MG63 (cell line): ENCODE measurements around the gene ADAMTS2. TPM values are rescaled to one million over a fixed set of nuclear protein-coding genes. Genes with fewer than 3 reads are reported as not detected.

Source experiments
- DNase-seq: peaks from one replicate; pipeline ENCODE4 v3.0.0-alpha.2; 2020
- H3K27me3 ChIP-seq: fragments of 250-450 bp; sonication (Bioruptor Pico); 2 replicates; pipeline ENCODE4 v1.5.1; 2020; ENCODE audit warnings: mild to moderate bottlenecking, moderate library complexity
- H3K36me3 ChIP-seq: fragments of 250-450 bp; sonication (Bioruptor Pico); 2 replicates; pipeline ENCODE4 v1.5.1; 2020; ENCODE audit warnings: mild to moderate bottlenecking, moderate library complexity
- H3K4me3 ChIP-seq: fragments of 250-450 bp; sonication (Bioruptor Pico); 2 replicates; pipeline ENCODE4 v1.5.1; 2020; ENCODE audit warnings: mild to moderate bottlenecking, moderate library complexity
- H3K9me3 ChIP-seq: fragments of 250-450 bp; sonication (Bioruptor Pico); 2 replicates; pipeline ENCODE4 v1.5.1; 2020; ENCODE audit warnings: mild to moderate bottlenecking, moderate library complexity
- total RNA-seq: library from RNA; depleted of rRNA; stranded (reverse); fragments of >200 nt; shearing (Covaris generic); gene quantifications from 2 replicates; pipeline ENCODE4 v1.2.3, GENCODE V29; 2014; ENCODE audit warnings: low replicate concordance

The ADAMTS2 gene
- total RNA-seq, 1 experiment from 2014 or later, result 141 TPM

DNA sequence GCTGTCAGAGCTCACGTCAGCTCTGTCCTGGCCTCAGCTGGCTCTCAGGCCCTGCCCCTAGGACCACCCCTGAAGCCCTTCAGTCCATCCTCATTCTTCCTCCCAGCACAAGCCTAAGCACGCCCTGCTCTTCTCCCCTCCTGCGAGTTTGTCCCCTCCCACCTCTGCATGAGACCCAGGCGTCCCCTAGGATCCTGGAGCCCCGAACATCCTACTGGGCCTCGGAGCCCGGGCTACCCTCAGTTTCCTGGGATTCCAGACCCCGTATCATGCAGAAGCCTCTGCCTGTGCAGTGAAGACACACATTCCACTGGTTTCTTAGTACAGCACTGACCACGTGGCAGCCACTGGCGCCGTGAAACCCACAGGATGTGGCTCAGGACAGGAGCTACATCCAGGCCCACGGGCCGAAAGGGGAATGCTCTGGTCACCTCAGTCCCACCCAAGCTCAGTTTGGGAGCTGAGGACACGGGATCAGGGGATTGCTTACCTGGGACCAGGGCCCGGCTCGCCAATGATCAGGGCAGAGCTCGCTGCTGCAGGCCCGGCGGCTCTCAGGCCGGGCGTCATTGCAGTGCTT, 220.9 kb downstream of the ADAMTS2 start:
- H3K27me3 ChIP-seq, result no peaks in the 10 kb centered on the region
- DNase-seq, result no peak
- peaks cover 95% of the 10 kb centered on the region for H3K36me3 ChIP-seq
- H3K4me3 ChIP-seq, result no peak overlapping the region
- no peaks in the 10 kb centered on the region for H3K9me3 ChIP-seq

DNA sequence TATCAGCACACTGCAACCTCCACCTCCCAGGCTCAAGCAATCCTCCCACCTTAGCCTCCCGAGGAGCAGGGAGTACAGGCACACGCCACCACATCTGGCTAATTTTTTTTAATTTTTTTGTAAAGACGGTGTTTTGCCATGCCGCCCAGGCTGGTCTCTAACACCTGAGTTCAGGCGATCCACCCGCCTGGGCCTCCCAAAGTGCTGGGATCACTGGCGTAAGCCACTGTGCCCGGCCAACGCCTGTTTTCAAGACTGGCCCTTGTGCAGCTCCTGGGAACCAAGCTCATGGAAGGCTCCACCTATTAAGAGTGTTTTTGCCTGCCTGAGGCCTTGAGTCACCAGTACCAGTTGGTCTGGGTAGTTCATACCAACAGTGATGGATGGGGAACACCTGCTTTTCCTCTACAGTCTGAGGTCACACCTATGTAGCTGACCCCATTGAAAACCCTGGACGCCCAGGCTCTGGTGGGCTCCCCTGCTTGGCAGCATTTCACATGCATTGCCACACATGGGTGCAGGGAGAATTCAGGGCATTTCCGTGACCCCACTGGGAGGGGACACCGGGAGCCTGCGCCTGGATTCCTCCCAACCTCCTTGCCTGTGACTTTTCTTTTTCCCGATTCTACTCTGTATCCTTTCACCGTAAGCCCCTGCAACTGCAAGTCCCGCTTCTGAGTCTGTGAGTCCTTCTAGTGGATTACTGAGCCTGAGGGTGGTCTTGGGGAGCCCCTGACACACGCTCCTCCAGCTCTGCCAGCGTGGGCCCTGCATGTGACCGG, 221.6 kb downstream of the ADAMTS2 start:
- peaks cover 95% of the 10 kb centered on the region for H3K36me3 ChIP-seq
- no peak overlapping the region for H3K4me3 ChIP-seq
- H3K9me3 ChIP-seq, result no peaks in the 10 kb centered on the region
- DNase-seq, result no peak
- no peaks in the 10 kb centered on the region for H3K27me3 ChIP-seq

DNA sequence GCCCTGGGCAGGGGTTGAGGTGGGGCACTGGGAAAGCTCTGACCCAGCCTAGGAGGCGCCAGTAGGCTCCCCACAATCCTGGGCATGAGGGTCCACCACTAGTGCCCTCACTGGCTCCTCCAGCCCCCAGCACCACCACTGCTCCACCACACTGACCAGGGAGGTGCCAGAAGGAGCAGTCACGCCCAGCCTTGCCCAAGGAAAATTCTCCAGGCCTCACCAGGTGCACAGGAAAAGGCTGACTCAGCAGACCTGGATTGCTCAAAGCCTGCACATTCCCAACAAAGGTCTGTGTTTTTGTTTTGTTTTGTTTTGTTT, 222.2 kb downstream of the ADAMTS2 start:
- Histone ChIP-seq H3K9me3 (no peaks in the 10 kb centered on the region), H3K27me3 (no peaks in the 10 kb centered on the region), H3K4me3 (no peak overlapping the region), H3K36me3 (peaks cover 95% of the 10 kb centered on the region)
- no peak for DNase-seq

DNA sequence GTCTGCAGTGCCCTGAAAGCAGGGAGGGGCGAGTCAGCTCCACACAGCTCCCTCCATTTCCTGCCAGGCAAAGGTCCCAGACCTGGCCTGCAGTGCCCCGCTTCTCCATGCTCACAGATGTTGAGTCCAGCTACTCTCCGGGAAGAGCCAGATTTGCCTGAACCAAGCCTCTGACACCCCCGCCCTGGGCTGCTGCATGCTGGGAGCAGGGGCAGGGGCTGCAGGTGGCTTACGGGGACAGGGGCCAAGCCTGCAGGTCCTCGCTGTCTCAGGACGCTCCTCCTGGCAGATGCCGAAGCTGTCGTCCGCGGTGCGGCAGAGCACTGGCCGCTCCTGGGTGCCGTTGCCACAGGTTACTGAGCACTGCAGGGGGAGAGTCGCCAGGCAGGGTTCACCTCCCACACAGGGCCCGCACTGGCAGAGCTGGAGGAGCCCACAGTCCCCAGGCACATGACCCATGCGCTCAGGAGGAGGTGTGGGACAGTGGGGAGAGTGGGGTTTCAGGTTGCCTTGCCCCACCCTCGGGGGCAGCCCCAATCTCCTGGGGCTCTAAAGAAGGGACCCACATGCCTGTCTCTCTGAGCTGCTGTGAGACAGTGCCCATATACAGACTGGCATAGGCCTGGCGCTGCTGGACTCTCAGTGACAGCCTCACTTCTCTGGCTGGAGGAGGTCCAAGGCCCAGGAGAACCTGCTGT, 222.7 kb downstream of the ADAMTS2 start:
- peaks cover 94% of the 10 kb centered on the region for H3K36me3 ChIP-seq
- H3K4me3 ChIP-seq, result no peak overlapping the region
- DNase-seq, result no peak
- no peaks in the 10 kb centered on the region for H3K9me3 ChIP-seq
- no peaks in the 10 kb centered on the region for H3K27me3 ChIP-seq

DNA sequence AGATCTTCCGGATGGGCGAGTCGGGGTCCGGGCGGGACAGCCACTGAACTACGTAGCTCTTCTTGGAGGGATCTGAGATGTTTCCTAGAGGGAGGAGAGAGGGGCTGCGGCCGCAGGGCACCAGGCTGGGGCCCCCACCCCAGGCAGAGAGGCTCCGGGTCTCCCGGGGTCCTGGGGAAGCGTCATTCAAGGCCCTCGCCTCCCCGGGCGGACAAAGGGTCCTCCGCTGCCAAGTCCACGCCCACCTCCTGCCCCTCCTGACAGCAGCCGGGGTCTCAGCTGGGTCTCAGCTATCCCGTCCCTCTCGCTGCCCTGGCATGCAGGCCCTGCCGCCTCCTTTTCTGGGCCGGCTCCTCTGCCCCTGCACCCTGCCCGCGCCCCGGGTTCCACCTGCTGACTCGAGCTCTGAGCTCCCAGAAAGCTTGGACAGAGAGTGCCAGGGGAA, 223.6 kb downstream of the ADAMTS2 start:
- Histone ChIP-seq H3K4me3 (no peak overlapping the region), H3K9me3 (peaks cover under 1% of the 10 kb centered on the region; the same call in 1 of the 2 replicates), H3K36me3 (peaks cover 93% of the 10 kb centered on the region), H3K27me3 (no peaks in the 10 kb centered on the region)
- DNase-seq, result no peak

DNA sequence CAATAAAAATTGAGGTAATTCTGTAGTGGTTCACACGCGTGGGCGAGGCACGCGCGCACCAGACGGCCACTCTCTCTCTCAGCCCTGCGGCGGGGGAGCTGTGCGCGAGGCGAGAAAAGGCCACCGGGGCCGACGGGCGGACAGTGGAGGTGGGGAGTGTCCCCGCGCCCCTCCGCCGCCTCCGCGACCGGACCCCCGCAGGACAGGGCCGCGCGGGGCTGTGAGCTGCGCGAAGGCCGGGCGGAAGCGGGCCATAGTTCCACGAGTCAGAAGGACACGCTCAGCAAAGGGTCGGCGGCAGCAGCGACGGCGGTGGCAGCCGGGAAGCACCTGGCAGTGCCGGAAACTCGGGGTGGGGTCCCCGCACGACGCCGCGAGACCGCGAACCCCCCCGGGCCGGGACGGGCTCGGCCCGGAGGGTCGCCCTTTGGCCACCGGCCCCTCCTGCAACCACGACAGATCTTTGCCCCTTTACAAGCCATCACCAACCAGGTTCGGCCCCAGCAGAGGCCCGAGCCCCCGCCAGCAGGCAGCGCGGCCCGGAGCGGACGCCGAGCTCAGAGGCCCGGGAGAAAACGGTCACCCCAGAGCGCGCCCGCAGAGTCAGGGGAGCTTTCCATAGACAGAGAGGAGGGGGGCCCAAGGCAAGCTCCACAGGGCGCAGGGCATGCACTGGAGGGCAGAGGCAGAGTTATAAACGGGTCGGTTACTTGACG, 224.2 kb downstream of the ADAMTS2 start:
- DNase-seq, result no peak
- H3K36me3 ChIP-seq, result peaks cover 93% of the 10 kb centered on the region

DNA sequence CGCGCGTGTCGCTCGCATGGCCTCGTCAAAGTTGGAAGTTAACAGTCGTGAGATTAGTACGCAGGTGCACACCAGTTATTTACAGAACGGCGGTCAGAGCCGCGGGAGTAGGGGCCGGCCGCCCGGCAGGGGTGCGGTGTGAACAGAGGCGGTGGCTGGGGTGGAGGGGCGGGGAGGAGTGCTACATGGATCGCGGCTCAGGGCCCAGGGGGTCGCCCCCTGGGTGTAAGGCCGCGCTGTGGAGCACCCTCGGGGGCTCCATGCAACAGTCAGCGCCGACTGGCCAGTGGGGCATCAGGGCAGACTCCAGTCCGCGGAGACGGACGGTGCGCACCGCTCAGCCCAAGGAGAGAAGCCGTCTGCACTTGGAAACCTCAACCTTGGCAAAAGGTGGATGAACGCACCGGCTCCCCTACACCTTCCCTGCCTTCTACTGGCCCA, 224.8 kb downstream of the ADAMTS2 start:
- peaks cover 4% of the 10 kb centered on the region for H3K9me3 ChIP-seq
- no peaks in the 10 kb centered on the region for H3K27me3 ChIP-seq
- H3K4me3 ChIP-seq, result no peak overlapping the region
- no peak for DNase-seq
- peaks cover 93% of the 10 kb centered on the region for H3K36me3 ChIP-seq

More for the DNA sequence above, 224.2 kb downstream of the ADAMTS2 start:
- Histone ChIP-seq H3K27me3 (no peaks in the 10 kb centered on the region), H3K9me3 (peaks cover 2% of the 10 kb centered on the region; the same call in 1 of the 2 replicates), H3K4me3 (no peak overlapping the region)

DNA sequence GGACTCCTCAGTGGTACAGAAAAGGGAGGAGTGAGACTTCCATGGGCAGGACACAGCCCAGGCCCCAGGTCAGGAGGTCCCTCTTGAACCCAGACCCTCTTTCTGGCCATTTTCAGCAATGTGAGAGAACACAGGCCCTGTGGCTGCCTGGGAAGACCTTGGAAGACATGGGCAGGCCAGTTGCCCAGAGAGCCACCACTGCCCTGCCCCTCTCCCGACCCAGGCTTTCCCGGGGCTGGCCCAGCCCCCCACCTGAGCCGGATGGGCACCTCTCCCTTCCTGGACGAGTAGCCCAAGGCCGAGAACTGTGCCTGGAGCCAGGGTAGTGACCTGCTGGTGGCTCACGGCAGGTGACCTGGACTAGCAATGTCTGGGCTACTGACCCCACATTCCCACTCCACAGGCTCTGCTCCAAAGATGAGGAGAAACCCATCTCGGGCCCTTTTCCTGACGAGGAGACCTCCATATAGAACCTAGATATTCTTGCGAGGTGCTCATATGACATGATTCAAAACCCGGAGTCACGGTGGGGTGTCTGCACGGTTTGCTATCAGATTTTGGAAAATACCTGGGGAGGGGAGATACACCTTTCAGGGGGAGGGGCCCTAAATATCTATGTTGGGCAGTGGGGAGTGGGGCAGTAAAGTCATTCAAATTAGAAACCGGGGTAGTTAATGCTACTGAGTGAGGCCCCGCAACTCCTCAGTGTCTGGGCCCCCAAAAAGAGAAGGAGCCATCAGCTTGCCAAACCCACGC, 225.7 kb downstream of the ADAMTS2 start:
- Histone ChIP-seq H3K27me3 (no peaks in the 10 kb centered on the region), H3K4me3 (no peak overlapping the region), H3K9me3 (peaks cover 9% of the 10 kb centered on the region), H3K36me3 (peaks cover 93% of the 10 kb centered on the region)
- no peak for DNase-seq

DNA sequence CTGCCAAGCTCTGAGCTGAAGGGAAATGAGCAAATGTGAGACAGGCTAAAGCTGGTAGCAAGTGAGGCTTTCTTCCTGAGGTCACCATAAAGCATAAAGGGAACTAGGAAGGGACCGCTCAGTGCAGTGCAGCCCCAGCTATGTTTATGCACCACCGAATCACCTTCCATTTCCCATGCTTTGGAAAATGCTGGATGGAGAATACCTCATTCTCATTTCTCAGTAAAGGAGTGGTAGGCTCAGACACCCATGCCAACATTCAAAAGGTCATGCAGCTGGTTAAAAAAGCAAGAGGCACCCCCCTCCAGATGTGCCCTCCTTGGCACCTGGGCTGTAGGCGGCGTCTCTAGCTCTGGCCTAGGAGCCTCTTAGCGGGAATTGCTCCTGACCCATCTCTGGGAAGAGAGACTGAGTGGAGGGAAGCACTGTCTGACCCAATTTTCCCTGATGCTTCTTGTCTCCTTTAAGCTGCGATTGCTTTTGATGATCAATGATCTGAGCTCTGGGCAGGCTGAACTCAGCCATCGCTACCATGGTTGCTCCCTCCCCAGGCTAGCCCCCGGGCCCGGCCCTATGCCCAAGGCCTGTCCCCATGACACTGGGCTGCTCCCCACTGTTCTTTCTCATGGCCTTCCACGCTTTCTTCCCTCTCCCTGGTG, 226.4 kb downstream of the ADAMTS2 start:
- Histone ChIP-seq H3K36me3 (peaks cover 93% of the 10 kb centered on the region), H3K27me3 (no peaks in the 10 kb centered on the region), H3K4me3 (no peak overlapping the region), H3K9me3 (peaks cover 10% of the 10 kb centered on the region)
- DNase-seq, result no peak

DNA sequence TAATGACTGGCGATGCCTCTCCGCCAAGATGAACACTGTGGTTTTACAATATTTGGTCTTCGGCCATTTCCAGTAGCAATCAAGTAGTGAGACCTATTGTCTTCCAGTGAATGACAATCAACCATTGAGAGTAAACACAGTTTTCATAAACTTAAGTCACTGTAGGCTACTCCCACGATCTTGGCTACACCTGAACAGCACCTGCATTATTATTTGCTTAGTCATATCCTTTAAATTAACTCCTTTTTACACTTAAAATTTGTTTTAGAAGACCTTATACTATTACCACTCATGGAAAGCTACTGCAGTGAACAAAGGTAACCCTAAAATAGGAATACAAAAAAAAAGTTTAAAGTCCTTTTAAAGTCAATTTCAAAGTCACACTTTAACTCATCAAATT, 226.9 kb downstream of the ADAMTS2 start:
- H3K9me3 ChIP-seq, result peaks cover 10% of the 10 kb centered on the region
- no peak for DNase-seq
- no peak overlapping the region for H3K4me3 ChIP-seq
- peaks cover 93% of the 10 kb centered on the region for H3K36me3 ChIP-seq
- no peaks in the 10 kb centered on the region for H3K27me3 ChIP-seq

DNA sequence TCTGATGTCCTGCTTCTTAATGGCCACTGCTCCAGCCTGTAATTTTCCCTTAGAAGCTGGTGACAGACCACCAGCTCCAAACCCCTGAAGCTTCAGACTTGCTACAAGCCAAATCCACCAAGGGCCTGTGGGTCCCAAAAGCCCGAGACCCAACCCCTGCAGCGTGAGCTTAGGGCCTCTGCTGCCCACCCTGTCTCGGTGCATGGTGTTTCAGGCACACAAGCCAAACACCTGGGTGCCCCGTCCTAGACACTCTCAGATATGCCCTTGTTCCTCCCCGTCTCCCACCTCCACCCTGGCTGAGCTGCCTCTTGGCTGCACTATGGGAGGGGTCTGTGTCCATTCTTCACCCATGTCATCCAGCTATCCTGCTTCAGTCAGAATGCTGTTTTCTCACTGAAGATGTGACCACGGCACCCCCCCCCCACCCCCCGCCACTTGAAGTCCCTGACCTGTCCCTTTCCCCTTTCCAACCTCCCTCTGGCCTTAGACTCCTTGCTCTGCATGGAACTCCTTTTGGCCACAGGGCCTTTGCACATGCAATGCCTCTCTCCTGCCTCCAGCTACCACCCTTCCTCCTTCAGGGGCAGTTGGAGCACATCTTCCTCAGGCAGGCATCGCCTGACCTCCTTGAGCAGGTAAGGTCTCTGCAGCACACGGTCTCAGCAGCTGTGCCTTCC, 229.3 kb downstream of the ADAMTS2 start:
- Histone ChIP-seq H3K27me3 (no peaks in the 10 kb centered on the region), H3K36me3 (peaks cover 88% of the 10 kb centered on the region), H3K9me3 (peaks cover 10% of the 10 kb centered on the region), H3K4me3 (no peak overlapping the region)
- DNase-seq, result no peak

DNA sequence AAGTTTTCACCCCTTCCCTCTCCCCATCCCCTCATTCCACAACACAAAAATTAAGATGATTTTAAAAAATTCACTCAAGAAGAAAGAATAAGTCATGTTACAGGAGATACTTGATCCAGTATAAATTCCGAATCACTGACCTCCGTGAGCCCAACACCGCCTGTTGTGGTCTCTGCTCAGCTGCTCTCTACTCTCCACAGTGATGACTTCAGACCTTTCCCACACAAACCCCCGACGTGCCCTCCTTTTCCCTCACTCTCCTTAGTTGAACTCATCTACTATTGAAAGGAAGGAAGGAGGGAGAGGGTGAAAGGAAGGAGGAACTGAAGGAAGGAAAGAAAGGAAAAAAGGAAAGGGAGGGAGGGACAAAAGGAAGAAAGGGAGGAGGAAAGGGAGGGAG, 230.0 kb downstream of the ADAMTS2 start:
- peaks cover 89% of the 10 kb centered on the region for H3K36me3 ChIP-seq
- no peaks in the 10 kb centered on the region for H3K27me3 ChIP-seq
- DNase-seq, result no peak
- no peak overlapping the region for H3K4me3 ChIP-seq
- H3K9me3 ChIP-seq, result peaks cover 10% of the 10 kb centered on the region

DNA sequence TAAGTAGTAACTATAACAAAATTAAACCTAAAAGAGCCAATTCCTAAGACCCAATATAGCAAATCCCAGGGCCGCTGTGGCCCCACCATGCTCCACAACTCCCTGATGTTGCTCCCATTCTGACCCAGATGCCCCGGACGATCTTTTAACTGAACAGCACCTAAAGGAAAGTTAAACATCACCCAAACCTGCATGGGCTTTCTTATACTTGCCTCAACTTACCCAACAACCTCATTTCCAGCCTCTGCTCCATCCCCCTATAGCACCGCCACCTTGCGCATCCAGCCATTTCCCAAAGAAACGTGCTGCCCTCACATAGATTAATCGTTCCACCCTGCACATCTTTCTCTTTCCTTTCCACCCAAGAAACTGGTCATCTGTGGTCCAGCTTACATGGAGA, 230.5 kb downstream of the ADAMTS2 start:
- H3K9me3 ChIP-seq, result peaks cover 10% of the 10 kb centered on the region
- no peak for DNase-seq
- no peaks in the 10 kb centered on the region for H3K27me3 ChIP-seq

DNA sequence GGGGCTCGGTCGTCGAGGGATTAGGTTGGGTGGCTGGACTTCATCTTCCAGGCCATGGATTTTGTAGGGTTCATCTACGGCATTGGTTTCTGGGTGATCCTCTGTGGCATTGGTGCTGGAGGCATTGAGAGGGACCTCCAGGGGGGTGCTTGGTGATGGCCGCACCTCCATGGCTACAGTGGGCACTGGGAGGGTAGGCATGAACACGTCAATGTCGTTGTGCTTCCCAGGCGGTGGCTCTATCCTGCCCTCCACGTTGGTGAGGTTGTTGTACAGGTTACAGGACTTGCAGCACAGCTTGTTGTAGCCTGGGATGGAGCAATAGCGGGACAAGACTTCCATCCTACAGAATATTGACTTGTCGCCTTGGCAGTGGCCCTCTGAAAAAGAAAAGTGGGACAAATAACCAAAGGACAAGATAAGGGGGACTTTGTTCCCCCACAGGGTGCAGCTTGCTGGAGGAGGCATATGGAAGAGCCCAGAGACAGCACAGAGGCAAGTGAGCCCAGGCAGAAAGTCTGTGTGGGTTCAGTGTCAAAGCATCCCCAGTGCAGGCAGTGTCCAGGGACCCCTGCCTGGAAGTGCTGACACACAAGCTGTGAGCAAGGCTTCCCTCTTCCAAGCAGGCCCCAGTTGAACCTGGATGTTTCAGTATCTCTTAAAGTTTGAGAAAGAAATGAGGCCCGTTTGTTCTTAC, 231.2 kb downstream of the ADAMTS2 start:
- DNase-seq, result no peak
- Histone ChIP-seq H3K4me3 (no peak overlapping the region), H3K27me3 (no peaks in the 10 kb centered on the region), H3K36me3 (peaks cover 78% of the 10 kb centered on the region), H3K9me3 (peaks cover 10% of the 10 kb centered on the region)

More for the DNA sequence above, 230.5 kb downstream of the ADAMTS2 start:
- no peak overlapping the region for H3K4me3 ChIP-seq
- H3K36me3 ChIP-seq, result peaks cover 84% of the 10 kb centered on the region

DNA sequence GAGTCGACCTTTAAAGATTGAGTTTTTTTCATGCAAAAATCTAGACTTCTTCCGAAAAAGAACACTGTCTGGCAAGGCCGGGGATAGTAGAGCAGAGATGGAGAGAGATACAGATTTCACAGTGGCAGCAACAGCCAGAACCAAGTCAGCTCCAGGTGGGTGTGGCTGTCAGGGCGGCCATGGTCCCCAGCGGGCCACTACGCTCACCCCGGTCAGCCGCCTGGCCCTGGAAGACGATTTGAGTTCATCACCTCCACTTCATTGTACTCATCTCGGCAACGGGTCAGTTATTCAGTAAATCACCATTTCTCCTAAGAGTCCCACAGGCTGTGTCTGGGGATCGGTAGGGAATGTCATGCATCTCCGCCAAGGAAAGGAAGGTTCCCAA, 232.1 kb downstream of the ADAMTS2 start:
- no peaks in the 10 kb centered on the region for H3K27me3 ChIP-seq
- no peak overlapping the region for H3K4me3 ChIP-seq
- DNase-seq, result no peak
- peaks cover 71% of the 10 kb centered on the region for H3K36me3 ChIP-seq
- H3K9me3 ChIP-seq, result peaks cover 16% of the 10 kb centered on the region
